GM23338 (cell line): ENCODE data around the gene GNAO1. TPM values are rescaled to one million over a fixed set of nuclear protein-coding genes. Genes with fewer than 3 reads are reported as not detected.

Experiments
- ATAC-seq: fragments of 200-7000 bp; cut with Tn5 transposase; 3 replicates; pipeline ENCODE4 v1.9.1; 2020
- DNase-seq: peaks from one replicate; pipeline ENCODE4 v3.0.0-alpha.2; 2015; ENCODE audit warnings: low spot score
- H2AFZ ChIP-seq: fragments of 200-600 bp; sonication (generic); 2 replicates; pipeline ENCODE4 v1.8.0; 2016; ENCODE audit warnings: antibody characterized with exemption, mild to moderate bottlenecking, moderate library complexity
- H3F3A ChIP-seq: fragments of 200-600 bp; sonication (generic); replicated peaks from 2 replicates; pipeline ENCODE4 v1.8.0; 2017; ENCODE audit warnings: antibody characterized with exemption, mixed run types, low read depth
- H3K27ac ChIP-seq: fragments of 200-600 bp; sonication (generic); 2 replicates; pipeline ENCODE4 v1.6.1; 2016; ENCODE audit warnings: low read depth
- H3K27me3 ChIP-seq: fragments of 200-600 bp; sonication (generic); 2 replicates; pipeline ENCODE4 v1.8.0; 2016; ENCODE audit warnings: mild to moderate bottlenecking, mixed run types, moderate library complexity; ENCODE audit not compliant: insufficient read depth
- H3K36me3 ChIP-seq: fragments of 200-600 bp; sonication (generic); 2 replicates; pipeline ENCODE4 v1.8.0; 2016; ENCODE audit warnings: mild to moderate bottlenecking; ENCODE audit not compliant: insufficient read depth
- H3K4me1 ChIP-seq: fragments of 200-600 bp; sonication (generic); 2 replicates; pipeline ENCODE4 v1.8.0; 2016; ENCODE audit warnings: mild to moderate bottlenecking, moderate library complexity; ENCODE audit not compliant: insufficient read depth
- H3K4me2 ChIP-seq: fragments of 200-600 bp; sonication (generic); 2 replicates; pipeline ENCODE4 v1.7.1; 2017; ENCODE audit warnings: mixed run types
- H3K4me3 ChIP-seq: fragments of 200-600 bp; sonication (generic); 2 replicates; pipeline ENCODE4 v1.6.1; 2016; ENCODE audit warnings: mixed run types
- H3K79me2 ChIP-seq: fragments of 200-600 bp; sonication (generic); replicated peaks from 2 replicates; pipeline ENCODE4 v1.8.0; 2017; ENCODE audit warnings: mild to moderate bottlenecking; ENCODE audit not compliant: insufficient read depth
- H3K9me2 ChIP-seq: fragments of 200-600 bp; sonication (generic); 2 replicates; pipeline ENCODE4 v1.8.0; 2017; ENCODE audit not compliant: insufficient read depth
- H4K20me1 ChIP-seq: fragments of 200-600 bp; sonication (generic); replicated peaks from 2 replicates; pipeline ENCODE4 v1.8.0; 2017; ENCODE audit warnings: mild to moderate bottlenecking; ENCODE audit not compliant: insufficient read depth
- H3K27ac Mint-ChIP-seq: 2 replicates; pipeline ENCODE4 v1.8.0; 2020; ENCODE audit warnings: inconsistent platforms, mild to moderate bottlenecking, moderate library complexity, mixed read lengths
- H3K27me3 Mint-ChIP-seq: 3 replicates; pipeline ENCODE4 v1.8.0; 2022; ENCODE audit warnings: low read depth, mild to moderate bottlenecking, moderate library complexity, mixed read lengths, inconsistent platforms; ENCODE audit not compliant: insufficient read depth, poor library complexity
- H3K36me3 Mint-ChIP-seq: 3 replicates; pipeline ENCODE4 v1.8.0; 2021; ENCODE audit warnings: low read depth, mild to moderate bottlenecking, inconsistent platforms, moderate library complexity, mixed read lengths
- H3K4me1 Mint-ChIP-seq: 3 replicates; pipeline ENCODE4 v1.8.0; 2020; ENCODE audit warnings: mild to moderate bottlenecking, inconsistent platforms, mixed read lengths
- H3K4me3 Mint-ChIP-seq: 3 replicates; pipeline ENCODE4 v1.8.0; 2021; ENCODE audit warnings: moderate library complexity, mild to moderate bottlenecking, inconsistent platforms, mixed read lengths
- H3K9me3 Mint-ChIP-seq: 3 replicates; pipeline ENCODE4 v1.8.0; 2020; ENCODE audit warnings: moderate library complexity, mild to moderate bottlenecking, inconsistent platforms, mixed read lengths
- CREB1 ChIP-seq: fragments of 250-450 bp; sonication (Bioruptor Pico); IDR thresholded peaks from 2 replicates; pipeline ENCODE4 v1.5.0; 2020; ENCODE audit warnings: low read depth, mild to moderate bottlenecking, moderate library complexity
- EZH2 ChIP-seq: fragments of 200-600 bp; sonication (generic); IDR thresholded peaks from one replicate; pipeline ENCODE4 v1.8.0; 2017; ENCODE audit warnings: antibody characterized with exemption, mild to moderate bottlenecking, low read depth; ENCODE audit not compliant: unreplicated experiment
- EZH2phosphoT487 ChIP-seq: fragments of 200-600 bp; sonication (generic); IDR thresholded peaks from one replicate; pipeline ENCODE4 v1.8.1; 2018; ENCODE audit warnings: antibody characterized with exemption; ENCODE audit not compliant: unreplicated experiment
- JUNB ChIP-seq: IDR thresholded peaks from one replicate; pipeline ENCODE4 v1.6.1; 2016; ENCODE audit warnings: antibody characterized with exemption; ENCODE audit not compliant: unreplicated experiment
- NANOG ChIP-seq: IDR thresholded peaks from 2 replicates; pipeline ENCODE4 v1.6.1; 2016; ENCODE audit warnings: antibody characterized with exemption, borderline replicate concordance
- POLR2AphosphoS5 ChIP-seq: IDR thresholded peaks from 2 replicates; pipeline ENCODE4 v1.6.1; 2016; ENCODE audit warnings: antibody characterized with exemption, low read depth
- STAT1 ChIP-seq: IDR thresholded peaks from one replicate; pipeline ENCODE4 v1.6.1; 2016; ENCODE audit warnings: antibody characterized with exemption; ENCODE audit not compliant: unreplicated experiment
- ZNF114 ChIP-seq: fragments of 250-450 bp; sonication (Bioruptor Pico); IDR thresholded peaks from 2 replicates; pipeline ENCODE4 v1.5.0; 2020; ENCODE audit warnings: mild to moderate bottlenecking, moderate library complexity
- ZNF331 ChIP-seq: fragments of 250-450 bp; sonication (Bioruptor Pico); IDR thresholded peaks from 2 replicates; pipeline ENCODE4 v1.5.0; 2020; ENCODE audit warnings: low read depth, mild to moderate bottlenecking, moderate library complexity
- polyA plus RNA-seq: library from polyadenylated mRNA; unstranded; fragments of >200 nt; fragmentation: Nextera tagmentation; extraction: Ambion mirVana; gene quantifications from 2 replicates; pipeline ENCODE4 v1.2.1, GENCODE V29; 2016
- total RNA-seq: library from RNA; depleted of rRNA; stranded (reverse); fragments of >200 nt; shearing (Covaris generic); gene quantifications from 2 replicates; pipeline ENCODE4 v1.2.3, GENCODE V29; 2014
- TF ChIP-seq, protein P1 (sequence below): IDR thresholded peaks from one replicate; pipeline ENCODE4 v1.6.1; 2018; ENCODE audit warnings: antibody characterized with exemption; ENCODE audit not compliant: unreplicated experiment
- TF ChIP-seq, protein P2 (sequence below): IDR thresholded peaks from 2 replicates; pipeline ENCODE4 v1.6.1; 2016; ENCODE audit warnings: antibody characterized with exemption
- TF ChIP-seq, protein P3 (sequence below): fragments of 250-450 bp; sonication (Bioruptor Pico); IDR thresholded peaks from 2 replicates; pipeline ENCODE4 v1.5.0; 2020; ENCODE audit warnings: mild to moderate bottlenecking, moderate library complexity
- TF ChIP-seq, protein P4 (sequence below), 2 experiments: fragments of 200-600 bp in 1 of 2; sonication (generic) in 1 of 2; conservative IDR thresholded peaks; 2 replicates each; pipeline versions ENCODE4 v1.5.1 to v1.6.1; 2016 to 2017; ENCODE audit warnings: antibody characterized with exemption in 2 of 2, low read depth in 2 of 2, mild to moderate bottlenecking in 2 of 2, moderate library complexity in 1 of 2

The GNAO1 gene
- total and polyA plus RNA-seq, 2 experiments from 2014 or later: 6.5 to 24.8 TPM

DNA sequence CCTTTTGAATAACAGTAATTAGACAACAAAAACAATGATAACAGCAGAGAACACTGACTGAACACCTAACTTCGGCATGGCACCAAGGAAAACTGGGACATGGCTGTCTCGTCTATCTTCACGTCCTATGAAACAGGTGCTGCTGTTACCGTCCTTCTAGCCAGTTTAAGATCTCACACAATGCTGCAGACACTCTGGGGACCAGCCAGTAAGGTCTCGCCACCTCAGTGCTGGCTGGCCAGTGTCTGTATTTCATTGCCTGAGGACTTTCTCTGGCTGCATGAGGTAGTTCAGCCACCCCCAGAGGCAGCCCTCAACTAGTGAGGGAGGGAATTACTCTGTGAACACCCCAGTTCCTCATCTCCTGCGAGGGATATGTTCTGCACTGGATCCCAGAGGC lies 176.5 kb downstream of the GNAO1 start:
- H3F3A ChIP-seq: no peaks in the 10 kb centered on the region
- no peaks in the 10 kb centered on the region for H3K9me2 ChIP-seq
- no peak overlapping the region for H3K27ac ChIP-seq
- Mint-ChIP-seq H3K4me1 (no peaks in the 10 kb centered on the region), H3K9me3 (no peaks in the 10 kb centered on the region), H3K36me3 (peaks cover 7% of the 10 kb centered on the region; the same call in 2 of the 3 replicates), H3K27me3 (peaks cover under 1% of the 10 kb centered on the region), H3K4me3 (no peak overlapping the region), H3K27ac (no peak overlapping the region)
- DNase-seq (no peak), ATAC-seq (no peak)
- no peaks in the 10 kb centered on the region for H3K36me3 ChIP-seq
- no peaks in the 10 kb centered on the region for H3K27me3 ChIP-seq
- H3K4me2 ChIP-seq: no peak overlapping the region
- no peaks in the 10 kb centered on the region for H3K79me2 ChIP-seq
- H4K20me1 ChIP-seq: no peaks in the 10 kb centered on the region; the same call in 1 of the 2 replicates
- no peak overlapping the region for H2AFZ ChIP-seq
- no peaks in the 10 kb centered on the region for H3K4me1 ChIP-seq
- no peak overlapping the region for H3K4me3 ChIP-seq
- TF ChIP-seq CREB1 (CRISPR knock-in tag) (no peak), POLR2AphosphoS5 (no peak), JUNB (no peak), ZNF331 (CRISPR knock-in tag) (no peak), STAT1 (no peak), EZH2phosphoT487 (no peak), ZNF114 (CRISPR knock-in tag) (no peak), EZH2 (no peak), NANOG (no peak)
- TF ChIP-seq, protein P1, sequence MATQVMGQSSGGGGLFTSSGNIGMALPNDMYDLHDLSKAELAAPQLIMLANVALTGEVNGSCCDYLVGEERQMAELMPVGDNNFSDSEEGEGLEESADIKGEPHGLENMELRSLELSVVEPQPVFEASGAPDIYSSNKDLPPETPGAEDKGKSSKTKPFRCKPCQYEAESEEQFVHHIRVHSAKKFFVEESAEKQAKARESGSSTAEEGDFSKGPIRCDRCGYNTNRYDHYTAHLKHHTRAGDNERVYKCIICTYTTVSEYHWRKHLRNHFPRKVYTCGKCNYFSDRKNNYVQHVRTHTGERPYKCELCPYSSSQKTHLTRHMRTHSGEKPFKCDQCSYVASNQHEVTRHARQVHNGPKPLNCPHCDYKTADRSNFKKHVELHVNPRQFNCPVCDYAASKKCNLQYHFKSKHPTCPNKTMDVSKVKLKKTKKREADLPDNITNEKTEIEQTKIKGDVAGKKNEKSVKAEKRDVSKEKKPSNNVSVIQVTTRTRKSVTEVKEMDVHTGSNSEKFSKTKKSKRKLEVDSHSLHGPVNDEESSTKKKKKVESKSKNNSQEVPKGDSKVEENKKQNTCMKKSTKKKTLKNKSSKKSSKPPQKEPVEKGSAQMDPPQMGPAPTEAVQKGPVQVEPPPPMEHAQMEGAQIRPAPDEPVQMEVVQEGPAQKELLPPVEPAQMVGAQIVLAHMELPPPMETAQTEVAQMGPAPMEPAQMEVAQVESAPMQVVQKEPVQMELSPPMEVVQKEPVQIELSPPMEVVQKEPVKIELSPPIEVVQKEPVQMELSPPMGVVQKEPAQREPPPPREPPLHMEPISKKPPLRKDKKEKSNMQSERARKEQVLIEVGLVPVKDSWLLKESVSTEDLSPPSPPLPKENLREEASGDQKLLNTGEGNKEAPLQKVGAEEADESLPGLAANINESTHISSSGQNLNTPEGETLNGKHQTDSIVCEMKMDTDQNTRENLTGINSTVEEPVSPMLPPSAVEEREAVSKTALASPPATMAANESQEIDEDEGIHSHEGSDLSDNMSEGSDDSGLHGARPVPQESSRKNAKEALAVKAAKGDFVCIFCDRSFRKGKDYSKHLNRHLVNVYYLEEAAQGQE: no peak
- TF ChIP-seq, protein P2, sequence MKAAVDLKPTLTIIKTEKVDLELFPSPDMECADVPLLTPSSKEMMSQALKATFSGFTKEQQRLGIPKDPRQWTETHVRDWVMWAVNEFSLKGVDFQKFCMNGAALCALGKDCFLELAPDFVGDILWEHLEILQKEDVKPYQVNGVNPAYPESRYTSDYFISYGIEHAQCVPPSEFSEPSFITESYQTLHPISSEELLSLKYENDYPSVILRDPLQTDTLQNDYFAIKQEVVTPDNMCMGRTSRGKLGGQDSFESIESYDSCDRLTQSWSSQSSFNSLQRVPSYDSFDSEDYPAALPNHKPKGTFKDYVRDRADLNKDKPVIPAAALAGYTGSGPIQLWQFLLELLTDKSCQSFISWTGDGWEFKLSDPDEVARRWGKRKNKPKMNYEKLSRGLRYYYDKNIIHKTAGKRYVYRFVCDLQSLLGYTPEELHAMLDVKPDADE: no peak
- TF ChIP-seq, protein P3, sequence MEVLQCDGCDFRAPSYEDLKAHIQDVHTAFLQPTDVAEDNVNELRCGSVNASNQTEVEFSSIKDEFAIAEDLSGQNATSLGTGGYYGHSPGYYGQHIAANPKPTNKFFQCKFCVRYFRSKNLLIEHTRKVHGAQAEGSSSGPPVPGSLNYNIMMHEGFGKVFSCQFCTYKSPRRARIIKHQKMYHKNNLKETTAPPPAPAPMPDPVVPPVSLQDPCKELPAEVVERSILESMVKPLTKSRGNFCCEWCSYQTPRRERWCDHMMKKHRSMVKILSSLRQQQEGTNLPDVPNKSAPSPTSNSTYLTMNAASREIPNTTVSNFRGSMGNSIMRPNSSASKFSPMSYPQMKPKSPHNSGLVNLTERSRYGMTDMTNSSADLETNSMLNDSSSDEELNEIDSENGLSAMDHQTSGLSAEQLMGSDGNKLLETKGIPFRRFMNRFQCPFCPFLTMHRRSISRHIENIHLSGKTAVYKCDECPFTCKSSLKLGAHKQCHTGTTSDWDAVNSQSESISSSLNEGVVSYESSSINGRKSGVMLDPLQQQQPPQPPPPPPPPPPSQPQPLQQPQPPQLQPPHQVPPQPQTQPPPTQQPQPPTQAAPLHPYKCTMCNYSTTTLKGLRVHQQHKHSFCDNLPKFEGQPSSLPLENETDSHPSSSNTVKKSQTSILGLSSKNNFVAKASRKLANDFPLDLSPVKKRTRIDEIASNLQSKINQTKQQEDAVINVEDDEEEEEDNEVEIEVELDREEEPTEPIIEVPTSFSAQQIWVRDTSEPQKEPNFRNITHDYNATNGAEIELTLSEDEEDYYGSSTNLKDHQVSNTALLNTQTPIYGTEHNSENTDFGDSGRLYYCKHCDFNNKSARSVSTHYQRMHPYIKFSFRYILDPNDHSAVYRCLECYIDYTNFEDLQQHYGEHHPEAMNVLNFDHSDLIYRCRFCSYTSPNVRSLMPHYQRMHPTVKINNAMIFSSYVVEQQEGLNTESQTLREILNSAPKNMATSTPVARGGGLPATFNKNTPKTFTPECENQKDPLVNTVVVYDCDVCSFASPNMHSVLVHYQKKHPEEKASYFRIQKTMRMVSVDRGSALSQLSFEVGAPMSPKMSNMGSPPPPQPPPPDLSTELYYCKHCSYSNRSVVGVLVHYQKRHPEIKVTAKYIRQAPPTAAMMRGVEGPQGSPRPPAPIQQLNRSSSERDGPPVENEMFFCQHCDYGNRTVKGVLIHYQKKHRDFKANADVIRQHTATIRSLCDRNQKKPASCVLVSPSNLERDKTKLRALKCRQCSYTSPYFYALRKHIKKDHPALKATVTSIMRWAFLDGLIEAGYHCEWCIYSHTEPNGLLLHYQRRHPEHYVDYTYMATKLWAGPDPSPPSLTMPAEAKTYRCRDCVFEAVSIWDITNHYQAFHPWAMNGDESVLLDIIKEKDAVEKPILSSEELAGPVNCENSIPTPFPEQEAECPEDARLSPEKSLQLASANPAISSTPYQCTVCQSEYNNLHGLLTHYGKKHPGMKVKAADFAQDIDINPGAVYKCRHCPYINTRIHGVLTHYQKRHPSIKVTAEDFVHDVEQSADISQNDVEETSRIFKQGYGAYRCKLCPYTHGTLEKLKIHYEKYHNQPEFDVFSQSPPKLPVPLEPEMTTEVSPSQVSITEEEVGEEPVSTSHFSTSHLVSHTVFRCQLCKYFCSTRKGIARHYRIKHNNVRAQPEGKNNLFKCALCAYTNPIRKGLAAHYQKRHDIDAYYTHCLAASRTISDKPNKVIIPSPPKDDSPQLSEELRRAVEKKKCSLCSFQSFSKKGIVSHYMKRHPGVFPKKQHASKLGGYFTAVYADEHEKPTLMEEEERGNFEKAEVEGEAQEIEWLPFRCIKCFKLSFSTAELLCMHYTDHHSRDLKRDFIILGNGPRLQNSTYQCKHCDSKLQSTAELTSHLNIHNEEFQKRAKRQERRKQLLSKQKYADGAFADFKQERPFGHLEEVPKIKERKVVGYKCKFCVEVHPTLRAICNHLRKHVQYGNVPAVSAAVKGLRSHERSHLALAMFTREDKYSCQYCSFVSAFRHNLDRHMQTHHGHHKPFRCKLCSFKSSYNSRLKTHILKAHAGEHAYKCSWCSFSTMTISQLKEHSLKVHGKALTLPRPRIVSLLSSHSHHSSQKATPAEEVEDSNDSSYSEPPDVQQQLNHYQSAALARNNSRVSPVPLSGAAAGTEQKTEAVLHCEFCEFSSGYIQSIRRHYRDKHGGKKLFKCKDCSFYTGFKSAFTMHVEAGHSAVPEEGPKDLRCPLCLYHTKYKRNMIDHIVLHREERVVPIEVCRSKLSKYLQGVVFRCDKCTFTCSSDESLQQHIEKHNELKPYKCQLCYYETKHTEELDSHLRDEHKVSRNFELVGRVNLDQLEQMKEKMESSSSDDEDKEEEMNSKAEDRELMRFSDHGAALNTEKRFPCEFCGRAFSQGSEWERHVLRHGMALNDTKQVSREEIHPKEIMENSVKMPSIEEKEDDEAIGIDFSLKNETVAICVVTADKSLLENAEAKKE (CRISPR knock-in tag): no peak
- TF ChIP-seq, protein P4, sequence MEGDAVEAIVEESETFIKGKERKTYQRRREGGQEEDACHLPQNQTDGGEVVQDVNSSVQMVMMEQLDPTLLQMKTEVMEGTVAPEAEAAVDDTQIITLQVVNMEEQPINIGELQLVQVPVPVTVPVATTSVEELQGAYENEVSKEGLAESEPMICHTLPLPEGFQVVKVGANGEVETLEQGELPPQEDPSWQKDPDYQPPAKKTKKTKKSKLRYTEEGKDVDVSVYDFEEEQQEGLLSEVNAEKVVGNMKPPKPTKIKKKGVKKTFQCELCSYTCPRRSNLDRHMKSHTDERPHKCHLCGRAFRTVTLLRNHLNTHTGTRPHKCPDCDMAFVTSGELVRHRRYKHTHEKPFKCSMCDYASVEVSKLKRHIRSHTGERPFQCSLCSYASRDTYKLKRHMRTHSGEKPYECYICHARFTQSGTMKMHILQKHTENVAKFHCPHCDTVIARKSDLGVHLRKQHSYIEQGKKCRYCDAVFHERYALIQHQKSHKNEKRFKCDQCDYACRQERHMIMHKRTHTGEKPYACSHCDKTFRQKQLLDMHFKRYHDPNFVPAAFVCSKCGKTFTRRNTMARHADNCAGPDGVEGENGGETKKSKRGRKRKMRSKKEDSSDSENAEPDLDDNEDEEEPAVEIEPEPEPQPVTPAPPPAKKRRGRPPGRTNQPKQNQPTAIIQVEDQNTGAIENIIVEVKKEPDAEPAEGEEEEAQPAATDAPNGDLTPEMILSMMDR (conservative IDR thresholded peaks at IDR 0.05; ENCODE audit: low read depth in 2 of 2): no peak
